Erythroblast (primary cell): ENCODE results near the gene TUBD1.

Source experiments
- GATA1 ChIP-seq: IDR thresholded peaks from 2 replicates; pipeline ENCODE4 v1.6.1; 2011; ENCODE audit warnings: low read depth, mild to moderate bottlenecking, control low read depth, low read length, moderate library complexity
- POLR2A ChIP-seq: IDR thresholded peaks from 2 replicates; pipeline ENCODE4 v1.6.1; 2011; ENCODE audit warnings: mild to moderate bottlenecking, low read length

DNA sequence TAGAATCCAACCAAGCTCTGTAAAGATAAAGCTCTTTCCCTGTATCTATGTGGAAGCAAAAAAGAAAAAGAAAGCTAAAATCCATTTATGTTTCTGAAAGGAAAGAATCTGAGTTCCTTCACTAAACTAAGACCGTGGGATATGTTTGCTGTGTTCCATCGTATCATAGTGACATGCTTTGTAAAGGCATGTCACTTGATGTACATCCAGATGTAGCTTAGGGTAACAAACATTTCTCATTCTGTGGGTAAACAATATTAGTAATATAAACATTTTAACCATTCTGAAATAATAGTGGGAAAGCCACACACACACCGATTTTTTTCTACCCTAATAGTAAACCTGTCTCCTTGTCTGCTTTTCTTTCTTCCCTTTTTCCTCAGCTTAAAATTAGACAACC, 78.1 kb downstream of the TUBD1 start:
- TF ChIP-seq POLR2A: no peak
- TF ChIP-seq GATA1: no peak
